GM12878 (cell line): ENCODE results near the gene ACKR2. TPM values are rescaled to one million over a fixed set of nuclear protein-coding genes. Genes with fewer than 3 reads are reported as not detected.

Experiments
- ATAC-seq: fragments of 200-7000 bp; cut with Tn5 transposase; 3 replicates; pipeline ENCODE4 v1.9.1; 2020; ENCODE audit warnings: mild to moderate bottlenecking, moderate library complexity
- BruUV-seq: library from RNA; stranded (reverse); fragments of 400-500 nt; replicated peaks from 2 replicates; lab custom pipeline; 2021; lab: Mats Ljungman, UMichigan
- CTCF ChIA-PET: fragments of 300-600 bp; sonication (Branson Sonifier 250); formaldehyde crosslinking; extraction: SDS; loops from one replicate; lab custom pipeline; 2021; ENCODE audit warnings: inconsistent platforms; lab: Yijun Ruan, JAX
- POLR2A ChIA-PET: fragments of 350-600 bp; formaldehyde crosslinking; extraction: SDS; loops from one replicate; lab custom pipeline; 2021; ENCODE audit warnings: inconsistent platforms; lab: Charles Lee
- RAD21 ChIA-PET: fragments of 300-600 bp; sonication (Branson Sonifier 250); formaldehyde crosslinking; loops from one replicate; lab custom pipeline; 2023; ENCODE audit warnings: antibody characterized with exemption; ENCODE audit not compliant: unreplicated experiment; lab: Charles Lee
- SMC1A ChIA-PET: fragments of 300-600 bp; sonication (Branson Sonifier 250); formaldehyde crosslinking; loops from one replicate; lab custom pipeline; 2023; ENCODE audit not compliant: unreplicated experiment, uncharacterized antibody; lab: Charles Lee
- DNase-seq: peaks from one replicate; pipeline ENCODE4 v3.0.0-alpha.2; 2011; ENCODE audit warnings: low read depth, low spot score
- FAIRE-seq: peaks from 3 replicates; lab custom pipeline; 2011; peaks lifted over from hg19 to GRCh38; lab: Jason Lieb, UNC
- H2AFZ ChIP-seq: 2 replicates; pipeline ENCODE4 v1.6.0; 2011; ENCODE audit warnings: low read depth, low read length, control low read depth; ENCODE audit not compliant: control insufficient read depth
- H3K27ac ChIP-seq: 2 replicates; pipeline ENCODE4 v1.5.1; 2011; ENCODE audit warnings: control low read depth; ENCODE audit not compliant: control insufficient read depth, insufficient read depth
- H3K27me3 ChIP-seq, 2 experiments: replicated peaks in 1 of 2; 2 replicates each; pipeline versions ENCODE4 v1.6.0 to v1.6.1; 2011; ENCODE audit warnings: low read length in 1 of 2; ENCODE audit not compliant: control insufficient read depth in 2 of 2, insufficient read depth in 2 of 2
- H3K36me3 ChIP-seq, 2 experiments: 2 replicates each; pipeline ENCODE4 v1.5.1; 2011; ENCODE audit warnings: low read length in 1 of 2; ENCODE audit not compliant: control insufficient read depth in 2 of 2, insufficient read depth in 2 of 2
- H3K4me1 ChIP-seq: 2 replicates; pipeline ENCODE4 v1.6.1; 2011; ENCODE audit warnings: mild to moderate bottlenecking, low read length, moderate library complexity, mixed read lengths; ENCODE audit not compliant: control insufficient read depth, insufficient read depth
- H3K4me2 ChIP-seq: 2 replicates; pipeline ENCODE4 v1.6.0; 2011; ENCODE audit warnings: control low read depth; ENCODE audit not compliant: control insufficient read depth, insufficient read depth
- H3K4me3 ChIP-seq: fragments of 200-600 bp; sonication (generic); 2 replicates; pipeline ENCODE4 v1.5.1; 2016
- H3K79me2 ChIP-seq: 2 replicates; pipeline ENCODE4 v1.6.0; 2011; ENCODE audit warnings: low read length; ENCODE audit not compliant: control insufficient read depth, insufficient read depth
- H3K9ac ChIP-seq: 2 replicates; pipeline ENCODE4 v1.8.0; 2011; ENCODE audit warnings: low read length, control low read depth, mixed read lengths; ENCODE audit not compliant: control insufficient read depth, insufficient read depth
- H3K9me3 ChIP-seq: replicated peaks from 3 replicates; pipeline ENCODE4 v1.5.1; 2011; ENCODE audit warnings: mild to moderate bottlenecking, low read length; ENCODE audit not compliant: control insufficient read depth, insufficient read depth
- H4K20me1 ChIP-seq: 2 replicates; pipeline ENCODE4 v1.6.0; 2011; ENCODE audit not compliant: control insufficient read depth, insufficient read depth
- FOS ChIP-seq: IDR thresholded peaks from 3 replicates; pipeline ENCODE4 v1.6.1; 2011; ENCODE audit warnings: borderline replicate concordance; ENCODE audit not compliant: insufficient read length; ENCODE audit errors: extremely low read depth
- IKZF1 ChIP-seq: fragments of 450-650 bp; conservative IDR thresholded peaks from 2 replicates; pipeline ENCODE4 v1.6.1; 2017; ENCODE audit warnings: antibody characterized with exemption, mild to moderate bottlenecking
- MEF2B ChIP-seq: fragments of 450-650 bp; IDR thresholded peaks from 2 replicates; pipeline ENCODE4 v1.6.1; 2018; ENCODE audit warnings: mild to moderate bottlenecking, moderate library complexity; ENCODE audit not compliant: partially characterized antibody, poor library complexity, severe bottlenecking
- WGBS: methylation state at CpG from one replicate; pipeline ENCODE4 v1.1.6; 2016; ENCODE audit warnings: low lambda C conversion rate; ENCODE audit not compliant: insufficient replicate concordance, insufficient coverage; ENCODE audit errors: missing lambda C conversion rate; 5-methylcytosine and 5-hydroxymethylcytosine counted together
- in situ Hi-C: fragments of 300-500 bp; cut with MboI; formaldehyde crosslinking; loops from 9 replicates; pipeline ENCODE4 v1.14.3; 2018; ENCODE audit warnings: mixed read lengths
- intact Hi-C: fragments of 100-400 bp; cut with micrococcal nuclease; formaldehyde crosslinking; loops from one replicate; pipeline ENCODE4 v1.14.2; 2022; ENCODE audit not compliant: unreplicated experiment
- polyA plus RNA-seq, 11 experiments: library from polyadenylated mRNA; depleted of rRNA in 4 of 11; unstranded in 6 of 11; stranded (reverse) in 5 of 11; fragments of >200 nt; fragmentation: Nextera tagmentation in 4 of 11; fragmentation: Illumina TruSeq in 1 of 11; extraction: Ambion mirVana in 4 of 11; extraction: Trizol in 1 of 11; gene quantifications; 1 replicate in 1 of 11; 2 replicates in 10 of 11; pipeline versions ENCODE4 v1.2.1 to v1.2.3, GENCODE V29; 2011 to 2016; ENCODE audit warnings: inconsistent platforms in 2 of 11, missing spikeins in 2 of 11, low read depth in 1 of 11
- total RNA-seq, 4 experiments: library from RNA; depleted of rRNA in 3 of 4; stranded (reverse); fragments of >200 nt in 3 of 4; fragmentation: Illumina TruSeq in 1 of 4; extraction: Trizol in 1 of 4; gene quantifications; 2 replicates each; pipeline versions ENCODE4 v1.2.1 to v1.2.3, GENCODE V29; 2013 to 2021
- TF ChIP-seq, protein P1 (sequence below): fragments of 450-650 bp; IDR thresholded peaks from 2 replicates; pipeline ENCODE4 v1.6.1; 2014; ENCODE audit warnings: mild to moderate bottlenecking
- TF ChIP-seq, protein P2 (sequence below): IDR thresholded peaks from 2 replicates; pipeline ENCODE4 v1.6.1; 2011; ENCODE audit warnings: low read depth, mild to moderate bottlenecking, low read length, moderate library complexity, borderline replicate concordance; ENCODE audit errors: extremely low read depth

Gene ACKR2
- total and polyA plus RNA-seq, 10 of the 15 experiments (the other 5 are each of a cell fraction or from before 2014, with no cell fraction given), result 0.05 to 0.91 (median 0.23) TPM; not detected in 2

GRCh38 chr3:42814914-42815507, 5.8 kb downstream of the ACKR2 start:
- DNase-seq, result no peak
- ChIA-PET POLR2A (interaction anchor here (0.7 kb wide), 1 partner anchor 15 kb away, joined by 3 read pairs; no protein-coding TSS in a partner anchor), SMC1A (interaction anchor here (0.9 to 1.0 kb wide), 2 partner anchors 25 to 33 kb away, joined by 4 to 5 read pairs; no protein-coding TSS in a partner anchor), CTCF (interaction anchor here (0.8 to 4.2 kb wide), 7 partner anchors 11 to 624 kb away, joined by 3 to 14 read pairs (median 3); no protein-coding TSS in a partner anchor), RAD21 (no interaction called here)
- Histone ChIP-seq H3K9ac (no peak overlapping the region), H3K27ac (no peak overlapping the region), H3K9me3 (no peaks in the 10 kb centered on the region), H3K27me3 (0 out of 4 replicates have a peak, but pooled peaks cover 0 to 2% of the 10 kb centered on the region in 2 experiments), H3K4me3 (no peak overlapping the region), H4K20me1 (no peaks in the 10 kb centered on the region), H3K4me1 (no peaks in the 10 kb centered on the region), H3K36me3 (no peaks in the 10 kb centered on the region), H2AFZ (no peak overlapping the region), H3K79me2 (no peaks in the 10 kb centered on the region), H3K4me2 (no peak overlapping the region)
- no peak for FAIRE-seq
- TF ChIP-seq, protein P1, sequence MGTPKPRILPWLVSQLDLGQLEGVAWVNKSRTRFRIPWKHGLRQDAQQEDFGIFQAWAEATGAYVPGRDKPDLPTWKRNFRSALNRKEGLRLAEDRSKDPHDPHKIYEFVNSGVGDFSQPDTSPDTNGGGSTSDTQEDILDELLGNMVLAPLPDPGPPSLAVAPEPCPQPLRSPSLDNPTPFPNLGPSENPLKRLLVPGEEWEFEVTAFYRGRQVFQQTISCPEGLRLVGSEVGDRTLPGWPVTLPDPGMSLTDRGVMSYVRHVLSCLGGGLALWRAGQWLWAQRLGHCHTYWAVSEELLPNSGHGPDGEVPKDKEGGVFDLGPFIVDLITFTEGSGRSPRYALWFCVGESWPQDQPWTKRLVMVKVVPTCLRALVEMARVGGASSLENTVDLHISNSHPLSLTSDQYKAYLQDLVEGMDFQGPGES, result no peak
- TF ChIP-seq IKZF1, result no peak
- TF ChIP-seq FOS, result no peak
- TF ChIP-seq MEF2B, result no peak
- TF ChIP-seq, protein P2, sequence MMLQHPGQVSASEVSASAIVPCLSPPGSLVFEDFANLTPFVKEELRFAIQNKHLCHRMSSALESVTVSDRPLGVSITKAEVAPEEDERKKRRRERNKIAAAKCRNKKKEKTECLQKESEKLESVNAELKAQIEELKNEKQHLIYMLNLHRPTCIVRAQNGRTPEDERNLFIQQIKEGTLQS, result no peak
- intact Hi-C loops, result no loop called here
- in situ Hi-C loops, result no loop called here
- WGBS, result 41% methylated on average over 2 of the region's 2 CpGs
- no TSS peak for BruUV-seq
- no peak for ATAC-seq
